SU-DHL-6 (cell line): ENCODE results near the gene RBM19.

ENCODE experiments used
- H2AFZ ChIP-seq: fragments of 200-600 bp; sonication (generic); 2 replicates; pipeline ENCODE4 v1.6.1; 2014; ENCODE audit warnings: low read depth, mild to moderate bottlenecking, moderate library complexity, mixed read lengths, antibody characterized with exemption, low read length; ENCODE audit not compliant: severe bottlenecking
- H3F3A ChIP-seq: fragments of 200-600 bp; shearing (Covaris generic); 2 replicates; pipeline ENCODE4 v1.6.0; 2016; ENCODE audit warnings: antibody characterized with exemption, mild to moderate bottlenecking; ENCODE audit not compliant: insufficient read depth
- H3K27ac ChIP-seq: fragments of 200-600 bp; sonication (generic); 2 replicates; pipeline ENCODE4 v1.5.1; 2016; ENCODE audit warnings: low read depth, mild to moderate bottlenecking, low read length, moderate library complexity, mixed read lengths
- H3K27me3 ChIP-seq: fragments of 200-600 bp; sonication (generic), shearing (Covaris generic); 2 replicates; pipeline ENCODE4 v1.6.0; 2014; ENCODE audit warnings: mild to moderate bottlenecking, low read length
- H3K36me3 ChIP-seq: fragments of 200-600 bp; sonication (generic); 2 replicates; pipeline ENCODE4 v1.6.1; 2014; ENCODE audit warnings: mild to moderate bottlenecking, low read length, mixed read lengths
- H3K4me2 ChIP-seq: fragments of 300-600, 200-600 bp; shearing (Covaris generic), sonication (generic); 2 replicates; pipeline ENCODE4 v1.6.0; 2014; ENCODE audit warnings: low read length, low read depth, mild to moderate bottlenecking; ENCODE audit not compliant: poor library complexity, severe bottlenecking
- H3K4me3 ChIP-seq: fragments of 200-600 bp; sonication (generic); 2 replicates; pipeline ENCODE4 v1.5.1; 2014; ENCODE audit warnings: antibody characterized with exemption, low read length, mild to moderate bottlenecking, mixed read lengths; ENCODE audit not compliant: insufficient read depth, poor library complexity, severe bottlenecking
- H3K79me2 ChIP-seq: fragments of 200-600 bp; sonication (generic); 2 replicates; pipeline ENCODE4 v1.6.1; 2014; ENCODE audit warnings: mild to moderate bottlenecking, low read length, moderate library complexity; ENCODE audit not compliant: insufficient read depth
- H3K9ac ChIP-seq: fragments of 200-600 bp; sonication (generic); 2 replicates; pipeline ENCODE4 v1.7.0; 2014; ENCODE audit warnings: mild to moderate bottlenecking, low read length
- H3K9me2 ChIP-seq: fragments of 200-600 bp; sonication (generic); replicated peaks from 2 replicates; pipeline ENCODE4 v1.6.1; 2014; ENCODE audit warnings: low read length; ENCODE audit not compliant: insufficient read depth
- H3K9me3 ChIP-seq: fragments of 200-600 bp; sonication (generic); 2 replicates; pipeline ENCODE4 v1.6.1; 2014; ENCODE audit warnings: low read length, mixed read lengths; ENCODE audit not compliant: insufficient read depth
- H4K20me1 ChIP-seq: fragments of 200-600 bp; sonication (generic); 2 replicates; pipeline ENCODE4 v1.6.1; 2014; ENCODE audit warnings: low read depth, mild to moderate bottlenecking, antibody characterized with exemption, low read length, moderate library complexity, mixed read lengths
- CTCF ChIP-seq: fragments of 200-600 bp; sonication (generic); IDR thresholded peaks from one replicate; pipeline ENCODE4 v1.5.1; 2017; ENCODE audit warnings: antibody characterized with exemption, mild to moderate bottlenecking, low read length, moderate library complexity; ENCODE audit not compliant: insufficient read depth, poor library complexity, severe bottlenecking
- EZH2phosphoT487 ChIP-seq: fragments of 200-600 bp; sonication (generic), shearing (Covaris generic); conservative IDR thresholded peaks from 2 replicates; pipeline ENCODE4 v1.6.1; 2018; ENCODE audit warnings: mild to moderate bottlenecking, antibody characterized with exemption, low read length, moderate library complexity, mixed read lengths

The RBM19 gene

GRCh38 chr12:113847856-113848255, 118.3 kb downstream of the RBM19 start:
- Histone ChIP-seq H3K9ac (no peak overlapping the region), H3K27ac (no peak overlapping the region), H3K79me2 (no peaks in the 10 kb centered on the region), H3K27me3 (no peaks in the 10 kb centered on the region), H3K4me3 (no peak overlapping the region), H2AFZ (no peak overlapping the region), H4K20me1 (no peaks in the 10 kb centered on the region), H3K36me3 (no peaks in the 10 kb centered on the region), H3K9me2 (no peaks in the 10 kb centered on the region), H3K9me3 (no peaks in the 10 kb centered on the region), H3F3A (no peaks in the 10 kb centered on the region), H3K4me2 (no peak overlapping the region)
- no peak for TF ChIP-seq CTCF
- no peak for TF ChIP-seq EZH2phosphoT487

GRCh38 chr12:113846883-113847755, 119.0 kb downstream of the RBM19 start:
- Histone ChIP-seq H3K4me3 (no peak overlapping the region), H2AFZ (no peak overlapping the region)

GRCh38 chr12:113845900-113846674, 120.0 kb downstream of the RBM19 start:
- Histone ChIP-seq H3K27me3 (no peaks in the 10 kb centered on the region), H3F3A (no peaks in the 10 kb centered on the region), H3K4me2 (no peak overlapping the region), H3K9ac (no peak overlapping the region), H3K4me3 (no peak overlapping the region), H3K27ac (no peak overlapping the region), H4K20me1 (no peaks in the 10 kb centered on the region), H2AFZ (no peak overlapping the region), H3K9me2 (no peaks in the 10 kb centered on the region), H3K79me2 (no peaks in the 10 kb centered on the region), H3K36me3 (no peaks in the 10 kb centered on the region), H3K9me3 (no peaks in the 10 kb centered on the region)
- TF ChIP-seq EZH2phosphoT487 (no peak), CTCF (no peak)

More at GRCh38 chr12:113846883-113847755, 119.0 kb downstream of the RBM19 start:
- Histone ChIP-seq H3K27me3 (no peaks in the 10 kb centered on the region), H3K9me2 (no peaks in the 10 kb centered on the region), H4K20me1 (no peaks in the 10 kb centered on the region), H3F3A (no peaks in the 10 kb centered on the region), H3K9me3 (no peaks in the 10 kb centered on the region), H3K79me2 (no peaks in the 10 kb centered on the region), H3K9ac (no peak overlapping the region), H3K4me2 (no peak overlapping the region), H3K36me3 (no peaks in the 10 kb centered on the region), H3K27ac (no peak overlapping the region)
- no peak for TF ChIP-seq CTCF
- no peak for TF ChIP-seq EZH2phosphoT487
